Esophagus squamous epithelium (tissue), 5 donors: ENCODE data around the gene LRRFIP2. TPM values are rescaled to one million over a fixed set of nuclear protein-coding genes. Genes with fewer than 3 reads are reported as not detected.
"Not testable (repeated sequence)": the region's sequence is repeated elsewhere in the genome, so short reads cannot be mapped to it uniquely, and the experiment has no call there.

ENCODE experiments used
- DNase-seq: peaks from one replicate; lab custom pipeline; 2025; lab: John Stamatoyannopoulos, UW
- H3K27ac ChIP-seq, 4 donors: fragments of 200-600 bp; sonication (generic); one replicate each; pipeline ENCODE4 v1.5.1; 2016 to 2019; ENCODE audit warnings: mild to moderate bottlenecking in 1 of 4
- H3K27me3 ChIP-seq, 4 donors: fragments of 200-600 bp; sonication (generic); 1 replicate in 3 of 4; 2 replicates in 1 of 4; pipeline versions ENCODE4 v1.5.1 to v1.6.0; 2017 to 2021; ENCODE audit warnings: antibody characterized with exemption in 1 of 4
- H3K36me3 ChIP-seq, 3 donors: fragments of 200-600 bp; sonication (generic); one replicate each; pipeline ENCODE4 v1.5.1; 2016 to 2019
- H3K4me1 ChIP-seq, 3 donors: fragments of 200-600 bp; sonication (generic); one replicate each; pipeline ENCODE4 v1.5.1; 2017 to 2019
- H3K4me3 ChIP-seq, 4 donors: fragments of 200-600 bp; sonication (generic); 1 replicate in 3 of 4; 2 replicates in 1 of 4; pipeline ENCODE4 v1.5.1; 2016 to 2019; ENCODE audit warnings: mild to moderate bottlenecking in 2 of 4, moderate library complexity in 1 of 4
- H3K9me3 ChIP-seq, 3 donors: fragments of 200-600 bp; sonication (generic); one replicate each; pipeline ENCODE4 v1.5.1; 2016 to 2019
- CTCF ChIP-seq, 6 experiments: fragments of 450-650 bp in 4 of 6; fragments of 200-600 bp in 2 of 6; sonication (generic) in 2 of 6; IDR thresholded peaks; one replicate each; pipeline ENCODE4 v1.5.1; 2016 to 2019; ENCODE audit warnings: antibody characterized with exemption in 6 of 6, mild to moderate bottlenecking in 4 of 6, moderate library complexity in 4 of 6
- POLR2A ChIP-seq, 4 donors: fragments of 450-650 bp; IDR thresholded peaks; one replicate each; pipeline ENCODE4 v1.6.1; 2017; ENCODE audit warnings: antibody characterized with exemption in 4 of 4, mild to moderate bottlenecking in 4 of 4, moderate library complexity in 3 of 4
- WGBS, 2 donors: methylation state at CpG; one replicate each; pipeline ENCODE4 v1.1.5; 2018; 5-methylcytosine and 5-hydroxymethylcytosine counted together
- intact Hi-C: fragments of 100-400 bp; cut with DNase I; formaldehyde crosslinking; loops from one replicate; pipeline ENCODE4 v1.15.0; 2022
- total RNA-seq, 4 donors: library from RNA; depleted of rRNA; stranded (reverse); fragments of >200 nt; gene quantifications; one replicate each; pipeline ENCODE4 v1.1.0, GENCODE V29; 2016
- donor health status: DM: yes; HTN: yes; CAD: no.

The LRRFIP2 gene
- total RNA-seq, 4 donors from 2014 or later = 50.0 to 99.7 (median 87.8) TPM

DNA sequence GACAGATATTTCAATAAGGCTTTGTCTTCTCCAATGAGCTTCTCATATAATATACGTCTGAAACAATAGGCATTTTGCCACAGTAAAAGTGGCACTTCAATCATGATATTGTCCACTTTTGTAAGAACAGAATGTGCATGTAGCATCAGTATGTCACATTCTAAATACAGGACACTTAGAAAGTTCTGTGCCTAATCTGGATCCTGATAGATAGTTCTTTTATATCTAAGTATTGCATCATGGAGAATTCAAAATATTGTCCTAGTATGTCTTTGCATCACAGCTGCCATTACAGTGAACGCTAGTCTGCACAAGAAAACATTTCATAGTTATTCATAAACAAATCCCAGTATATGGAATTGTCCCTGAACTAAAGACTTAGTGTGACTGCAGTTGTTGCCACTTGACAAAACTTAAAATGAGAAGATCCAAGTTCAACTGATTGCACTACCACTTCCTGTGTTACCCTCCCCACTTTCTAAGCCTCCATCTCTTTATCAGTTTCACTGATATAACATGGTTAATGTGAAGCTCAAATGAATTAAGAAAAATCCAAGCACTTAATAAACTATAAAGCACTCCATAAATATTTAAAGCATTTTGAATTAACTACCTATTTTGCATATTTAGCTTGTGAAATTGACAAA, 19.6 kb downstream of the LRRFIP2 start:
- no peak for DNase-seq
- TF ChIP-seq POLR2A (IDR thresholded peaks at IDR 0.05) (no peak), CTCF (IDR thresholded peaks at IDR 0.05) (no peak)
- Histone ChIP-seq H3K4me3 (no peak overlapping the region), H3K4me1 (peaks cover 0 to 3% (median 0%) of the 10 kb centered on the region in 3 donors), H3K27me3 (no peaks in the 10 kb centered on the region), H3K27ac (no peak overlapping the region), H3K36me3 (peaks cover 0 to 44% (median 0%) of the 10 kb centered on the region in 3 donors), H3K9me3 (no peaks in the 10 kb centered on the region)
- intact Hi-C loops = no loop called here
- WGBS, 2 donors = 77 to 88% methylated on average over 2 of the region's 2 CpGs

DNA sequence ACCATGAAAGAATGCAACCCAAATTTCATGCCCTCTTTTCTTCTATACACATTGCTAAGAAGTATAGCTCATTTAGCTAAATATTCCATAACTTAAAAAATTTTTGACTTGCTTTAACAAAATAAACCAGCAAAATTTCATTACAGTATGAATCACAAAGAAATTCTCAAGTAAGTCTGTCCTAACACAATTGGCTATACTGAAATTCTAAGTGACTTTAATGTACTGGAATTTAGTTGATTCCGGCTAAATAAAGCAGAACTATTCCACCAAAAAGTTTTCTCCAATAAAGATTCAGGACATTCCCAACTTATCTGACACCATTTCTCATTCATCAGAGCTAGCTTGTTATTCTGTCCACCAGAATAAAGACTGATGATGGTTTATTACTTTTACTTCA, 23.8 kb downstream of the LRRFIP2 start:
- 91 to 100% methylated on average over 1 of the region's 1 CpG for WGBS, 2 donors
- Histone ChIP-seq H3K9me3 (no peaks in the 10 kb centered on the region), H3K27me3 (no peaks in the 10 kb centered on the region), H3K36me3 (peaks cover 5 to 85% (median 11%) of the 10 kb centered on the region in 3 donors), H3K4me3 (no peak overlapping the region), H3K4me1 (peaks cover 4 to 23% (median 6%) of the 10 kb centered on the region in 3 donors), H3K27ac (no peak overlapping the region)
- intact Hi-C loops = no loop called here
- TF ChIP-seq POLR2A (IDR thresholded peaks at IDR 0.05) (no peak), CTCF (IDR thresholded peaks at IDR 0.05) (no peak)
- no peak for DNase-seq

GRCh38 chr3:37149257-37149656, 25.1 kb downstream of the LRRFIP2 start:
- Histone ChIP-seq H3K9me3 (no peaks in the 10 kb centered on the region), H3K27me3 (no peaks in the 10 kb centered on the region), H3K27ac (no peak overlapping the region), H3K4me3 (no peak overlapping the region), H3K4me1 (peaks cover 4 to 37% (median 13%) of the 10 kb centered on the region in 3 donors), H3K36me3 (peaks cover 5 to 85% (median 11%) of the 10 kb centered on the region in 3 donors)
- 94 to 98% methylated on average over 4 of the region's 4 CpGs for WGBS, 2 donors
- no peak for DNase-seq
- intact Hi-C loops = no loop called here
- TF ChIP-seq CTCF (IDR thresholded peaks at IDR 0.05) (no peak), POLR2A (IDR thresholded peaks at IDR 0.05) (no peak)

- Histone ChIP-seq H3K36me3 (peaks cover 5 to 85% (median 11%) of the 10 kb centered on the region in 3 donors), H3K27me3 (no peaks in the 10 kb centered on the region), H3K4me1 (peaks cover 4 to 37% (median 13%) of the 10 kb centered on the region in 3 donors), H3K4me3 (no peak overlapping the region), H3K27ac (no peak overlapping the region), H3K9me3 (no peaks in the 10 kb centered on the region)
- intact Hi-C loops = no loop called here
- WGBS, 2 donors = 84 to 88% methylated on average over 3 of the region's 3 CpGs
- no peak for TF ChIP-seq CTCF (IDR thresholded peaks at IDR 0.05)
- no peak for TF ChIP-seq POLR2A (IDR thresholded peaks at IDR 0.05)
- DNase-seq = no peak
These were observed 26.2 kb downstream of the LRRFIP2 start for GRCh38 chr3:37148208-37148607.

DNA sequence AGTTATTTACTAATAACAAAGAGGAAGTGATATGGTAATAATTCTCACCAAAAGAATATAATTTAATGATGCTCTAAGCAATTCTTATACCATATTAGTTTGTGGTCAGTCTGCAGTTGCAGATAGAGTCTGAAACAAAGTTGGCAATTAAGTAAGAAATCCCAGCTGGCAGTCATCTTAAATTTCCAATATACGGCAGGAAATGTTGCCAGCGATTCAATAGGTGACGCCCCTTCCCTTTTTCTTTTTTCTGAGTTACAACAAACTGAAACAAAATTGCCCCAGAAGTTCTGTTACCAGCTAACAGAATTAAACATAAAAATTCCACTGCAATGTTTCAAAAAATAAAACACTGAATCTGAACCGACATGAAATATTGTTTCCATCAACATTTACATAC, 26.7 kb downstream of the LRRFIP2 start:
- Histone ChIP-seq H3K4me3 (no peak overlapping the region), H3K4me1 (peaks cover 4 to 37% (median 13%) of the 10 kb centered on the region in 3 donors), H3K27me3 (no peaks in the 10 kb centered on the region), H3K36me3 (peaks cover 5 to 85% (median 11%) of the 10 kb centered on the region in 3 donors), H3K9me3 (no peaks in the 10 kb centered on the region), H3K27ac (no peak overlapping the region)
- 61 to 69% methylated on average over 4 of the region's 4 CpGs for WGBS, 2 donors
- TF ChIP-seq POLR2A (IDR thresholded peaks at IDR 0.05) (no peak), CTCF (IDR thresholded peaks at IDR 0.05) (no peak)
- DNase-seq = no peak
- intact Hi-C loops = no loop called here

- DNase-seq, H3K27me3 ChIP-seq, intact Hi-C loops, H3K4me3 ChIP-seq, H3K9me3 ChIP-seq, H3K27ac ChIP-seq: not testable (repeated sequence)
- WGBS, 2 donors = 79 to 92% methylated on average over 2 of the region's 2 CpGs
- H3K4me1 ChIP-seq = peaks cover 4 to 37% (median 13%) of the 10 kb centered on the region in 3 donors
- peaks cover 5 to 85% (median 11%) of the 10 kb centered on the region in 3 donors for H3K36me3 ChIP-seq
These were observed 27.5 kb downstream of the LRRFIP2 start for GRCh38 chr3:37146927-37147326.
